GM18507 (cell line): ENCODE data around the gene PLEKHA3.
"Not testable (repeated sequence)": the region's sequence is repeated elsewhere in the genome, so short reads cannot be mapped to it uniquely, and the experiment has no call there.

Experiments
- DNase-seq: peaks from one replicate; pipeline ENCODE4 v3.0.0; 2011; ENCODE audit warnings: low read depth; ENCODE audit not compliant: insufficient read length; ENCODE audit errors: extremely low spot score
- FAIRE-seq: peaks from 2 replicates; lab custom pipeline; 2011; peaks lifted over from hg19 to GRCh38; lab: Jason Lieb, UNC

PLEKHA3 gene

DNA sequence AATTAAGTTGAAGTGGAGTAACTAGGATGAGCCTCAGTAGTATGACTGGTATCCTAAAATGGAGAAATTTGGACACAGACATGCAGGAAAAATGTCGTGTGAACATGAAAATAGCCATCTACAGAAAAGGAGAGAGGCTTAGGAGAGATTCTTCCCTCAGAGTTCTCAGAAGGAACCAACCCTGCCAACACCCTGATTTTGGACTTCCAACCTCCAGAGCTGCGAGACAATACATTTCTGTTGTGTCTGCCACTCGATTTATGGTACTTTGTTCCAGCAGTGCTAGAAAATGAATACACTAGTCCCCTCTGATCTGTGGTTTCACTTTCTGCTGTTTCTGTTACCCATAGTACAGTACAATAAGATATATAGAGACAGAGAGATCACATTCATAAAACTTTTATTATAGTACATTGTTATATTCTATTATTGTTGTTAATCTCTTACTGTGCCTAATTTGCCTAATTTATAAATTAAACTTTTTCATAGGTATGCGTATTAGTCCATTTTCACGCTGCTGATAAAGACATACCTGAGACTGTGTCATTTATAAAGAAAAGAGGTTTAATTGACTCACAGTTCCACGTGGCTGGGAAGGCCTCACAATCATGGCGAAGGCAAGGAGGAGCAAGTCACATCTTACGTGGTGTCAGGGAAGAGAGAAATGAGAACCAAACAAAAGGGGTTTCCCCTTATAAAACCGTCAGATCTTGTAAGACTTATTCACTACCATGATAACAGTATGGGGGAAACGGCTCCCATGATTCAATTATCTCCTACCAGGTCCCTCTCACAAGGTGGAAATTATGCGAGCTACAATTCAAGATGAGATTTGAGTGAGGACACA, 41.3 kb downstream of the PLEKHA3 start:
- FAIRE-seq (no peak), DNase-seq (no peak)

DNA sequence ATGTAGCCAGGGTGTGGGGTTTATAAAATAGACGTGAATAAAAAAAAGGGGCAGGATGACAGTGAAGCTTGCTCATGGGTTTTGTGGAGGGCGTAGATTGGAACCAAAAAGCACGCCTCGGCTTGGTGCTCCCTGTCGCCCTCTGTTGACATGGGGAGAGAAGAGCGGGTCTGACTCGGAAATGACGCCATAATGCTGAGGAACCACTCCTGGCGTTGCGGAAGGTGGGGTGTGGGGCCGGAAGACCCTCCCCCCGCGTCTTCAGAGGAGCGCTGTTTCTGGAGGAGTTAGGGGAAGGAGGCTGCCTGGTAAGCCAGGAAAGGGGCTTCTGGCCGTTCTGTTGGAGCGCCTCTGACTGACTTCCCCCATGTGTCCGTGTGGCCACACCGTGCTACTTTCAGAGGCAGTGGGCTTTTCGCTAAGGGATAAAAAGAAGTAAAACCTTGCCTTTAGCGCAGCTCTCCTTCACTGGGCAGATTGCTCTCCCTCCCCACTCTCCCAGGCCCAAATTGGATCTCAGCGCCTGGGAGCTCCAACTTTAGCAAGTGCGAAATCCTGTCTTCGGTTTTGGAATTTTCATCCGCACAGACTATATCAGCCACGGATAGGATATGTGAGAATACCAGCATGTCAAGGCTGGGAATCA, 42.8 kb downstream of the PLEKHA3 start:
- peak; percentile 88 for FAIRE-seq
- DNase-seq = peak; percentile 54

DNA sequence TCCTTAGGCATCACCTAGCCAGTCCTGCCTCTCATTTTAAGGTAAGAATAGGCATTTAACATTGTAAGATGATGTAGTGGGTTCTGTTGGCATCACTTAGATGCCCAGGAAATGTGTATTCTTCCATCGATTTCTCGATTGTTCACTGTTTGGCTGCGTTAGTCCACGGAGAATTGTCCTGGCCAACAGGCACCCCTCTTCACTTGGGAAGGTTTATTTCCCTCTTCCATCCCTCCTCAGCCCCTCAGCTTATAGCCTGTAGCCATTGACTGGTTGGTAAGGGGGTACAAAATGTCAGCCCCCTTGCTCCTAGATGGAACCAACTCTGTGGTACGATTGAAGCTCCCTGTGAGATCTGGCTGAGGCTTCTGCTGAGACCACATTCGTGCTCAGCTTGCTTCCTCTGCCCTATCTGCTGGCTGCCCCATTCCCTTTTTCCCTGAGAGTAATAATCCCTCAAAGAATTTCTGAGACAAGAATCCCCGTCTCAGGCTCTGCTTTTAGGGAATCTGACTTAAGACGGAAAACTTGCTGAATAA, 43.4 kb downstream of the PLEKHA3 start:
- DNase-seq (no peak), FAIRE-seq (no peak)

DNA sequence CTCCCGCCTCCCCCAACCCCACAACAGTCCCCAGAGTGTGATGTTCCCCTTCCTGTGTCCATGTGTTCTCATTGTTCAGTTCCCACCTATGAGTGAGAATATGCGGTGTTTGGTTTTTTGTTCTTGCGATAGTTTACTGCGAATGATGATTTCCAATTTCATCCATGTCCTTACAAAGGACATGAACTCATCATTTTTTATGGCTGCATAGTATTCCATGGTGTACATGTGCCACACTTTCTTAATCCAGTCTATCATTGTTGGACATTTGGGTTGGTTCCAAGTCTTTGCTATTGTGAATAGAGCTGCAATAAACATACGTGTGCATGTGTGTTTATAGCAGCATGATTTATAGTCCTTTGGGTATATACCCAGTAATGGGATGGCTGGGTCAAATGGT, 44.8 kb downstream of the PLEKHA3 start:
- not testable (repeated sequence) for FAIRE-seq, DNase-seq

DNA sequence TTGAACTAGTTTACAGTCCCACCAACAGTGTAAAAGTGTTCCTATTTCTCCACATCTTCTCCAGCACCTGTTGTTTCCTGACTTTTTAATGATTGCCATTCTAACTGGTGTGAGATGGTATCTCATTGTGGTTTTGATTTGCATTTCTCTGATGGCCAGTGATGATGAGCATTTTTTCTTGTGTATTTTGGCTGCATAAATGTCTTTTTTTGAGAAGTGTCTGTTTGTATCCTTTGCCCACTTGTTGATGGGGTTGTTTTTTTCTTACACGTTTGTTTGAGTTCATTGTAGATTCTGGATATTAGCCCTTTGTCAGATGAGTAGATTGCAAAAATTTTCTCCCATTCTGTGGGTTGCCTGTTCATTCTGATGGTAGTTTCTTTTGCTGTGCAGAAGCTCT, 45.2 kb downstream of the PLEKHA3 start:
- DNase-seq, FAIRE-seq: not testable (repeated sequence)

DNA sequence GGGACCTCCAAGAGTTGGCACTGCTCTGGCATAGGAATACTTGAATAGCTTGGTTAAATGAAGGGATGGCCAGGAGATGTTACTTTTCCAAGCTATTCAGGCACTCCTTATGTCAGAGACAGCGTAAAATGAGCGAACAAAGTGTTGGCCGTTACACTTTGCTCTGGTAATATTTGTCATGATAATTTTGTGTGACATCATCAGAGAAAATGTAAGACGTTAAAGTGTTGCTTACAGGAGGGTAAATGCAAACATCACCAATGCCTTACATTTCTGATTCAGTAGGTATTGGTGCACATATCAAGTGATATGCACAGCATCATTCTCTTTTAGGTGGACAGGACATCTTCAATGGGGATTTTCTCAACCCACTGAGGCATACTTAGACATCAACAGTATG, 46.0 kb downstream of the PLEKHA3 start:
- no peak for DNase-seq
- FAIRE-seq = no peak

DNA sequence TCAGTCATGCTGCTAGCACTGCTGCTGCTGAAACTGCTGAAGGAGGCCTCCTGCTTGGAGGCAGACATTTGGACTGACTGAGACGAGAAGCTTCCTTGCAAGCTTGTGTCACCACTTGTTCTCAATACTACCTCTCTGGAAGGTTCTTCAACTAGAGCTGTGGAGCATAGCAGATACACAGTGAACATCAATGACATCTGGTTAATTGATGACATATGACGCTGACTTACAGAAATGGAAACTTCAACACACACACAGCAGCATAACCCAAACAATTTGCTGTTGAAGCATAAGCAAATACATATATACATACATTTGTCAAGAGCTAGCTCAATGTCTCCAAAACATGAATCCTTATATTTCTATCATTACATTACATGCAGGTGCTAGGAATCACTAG, 47.3 kb downstream of the PLEKHA3 start:
- no peak for DNase-seq
- no peak for FAIRE-seq

DNA sequence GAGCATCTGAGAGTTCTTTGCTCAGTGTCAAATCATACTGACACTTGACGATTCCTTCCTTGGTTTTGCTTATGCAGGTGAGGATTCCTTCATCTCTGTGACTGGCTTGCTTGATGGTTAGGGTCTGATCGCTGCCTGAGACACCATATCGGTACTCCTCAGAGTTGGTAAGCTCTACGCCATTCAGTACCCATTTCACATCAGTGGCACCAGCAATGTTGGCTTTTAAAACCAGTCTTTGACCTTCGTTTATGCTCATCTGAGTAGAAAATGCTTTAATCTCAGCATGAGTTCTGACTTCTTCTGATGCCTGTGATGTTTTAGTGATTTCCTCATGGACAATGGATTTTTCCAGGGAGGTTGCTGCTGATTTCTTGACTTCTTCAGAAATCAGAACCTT, 48.4 kb downstream of the PLEKHA3 start:
- DNase-seq = no peak
- FAIRE-seq = peak; percentile 59

DNA sequence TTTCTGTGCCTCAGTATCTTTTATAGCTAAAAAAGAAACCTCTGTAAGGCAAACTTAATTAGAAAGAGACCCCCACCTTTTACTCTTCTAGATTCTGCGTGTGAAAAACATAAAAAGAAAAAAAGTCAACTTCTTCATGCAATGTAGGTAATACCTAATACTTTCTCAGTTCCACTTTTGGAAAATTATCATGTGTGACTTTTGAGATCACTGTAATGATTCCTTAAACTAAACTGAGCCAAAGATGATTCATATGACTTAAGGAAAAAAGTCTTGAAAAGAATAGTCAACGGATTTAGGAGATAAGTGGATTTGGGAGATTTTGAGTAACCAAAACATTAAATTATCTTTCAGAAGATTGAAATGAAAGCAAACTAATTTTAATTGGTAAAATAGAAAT, 48.9 kb downstream of the PLEKHA3 start:
- DNase-seq (no peak), FAIRE-seq (peak; percentile 24)

GRCh38 chr2:178530131-178530530, 49.9 kb downstream of the PLEKHA3 start:
- FAIRE-seq = no peak
- DNase-seq = no peak

DNA sequence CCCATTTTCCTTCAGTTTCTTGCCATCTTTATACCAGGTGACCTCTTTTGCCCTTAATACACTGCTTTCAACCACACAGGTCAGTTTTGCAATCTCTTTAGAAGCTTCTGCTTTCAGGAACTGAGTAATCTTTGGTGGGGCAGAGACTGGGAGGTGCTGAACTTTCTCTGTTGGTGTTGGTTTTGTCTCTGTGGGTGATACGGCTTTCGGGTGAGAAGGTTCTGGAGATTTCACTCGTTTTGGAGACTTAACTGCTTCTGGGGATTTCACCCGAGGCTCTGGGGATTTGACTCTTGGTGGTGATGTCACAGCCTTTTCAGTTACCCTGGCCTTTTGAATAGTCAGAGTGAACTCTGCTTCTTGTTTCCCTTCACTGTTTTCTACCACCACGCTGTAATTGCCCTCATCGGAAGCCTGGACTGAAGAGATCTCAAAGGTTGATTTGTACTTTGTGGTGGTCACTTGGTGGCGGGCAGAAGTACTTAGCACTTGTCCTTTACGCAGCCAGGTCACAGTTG, 50.4 kb downstream of the PLEKHA3 start:
- peak; percentile 98 for FAIRE-seq
- peak; percentile 44 for DNase-seq

DNA sequence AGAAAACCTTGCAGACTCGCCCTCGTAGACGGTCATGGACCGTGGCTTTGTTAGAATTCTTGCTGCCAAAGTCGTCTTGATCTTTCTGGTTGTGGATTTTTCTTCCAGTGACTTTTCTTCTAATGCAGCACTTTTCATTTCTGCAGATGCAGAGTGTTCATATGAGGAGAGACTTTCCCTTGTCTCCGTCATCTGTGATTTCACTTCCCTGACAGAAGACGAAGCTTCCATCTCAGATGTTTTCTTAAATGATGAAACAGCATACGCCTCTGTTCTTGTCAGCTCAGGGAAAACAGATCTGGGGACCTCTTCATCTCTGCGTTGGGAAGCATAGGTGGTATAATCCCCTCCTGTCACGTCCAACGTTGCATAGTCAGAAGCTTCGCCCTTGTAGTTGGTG, 50.9 kb downstream of the PLEKHA3 start:
- DNase-seq = no peak
- no peak for FAIRE-seq

- no peak for DNase-seq
- no peak for FAIRE-seq
These were observed 55.8 kb downstream of the PLEKHA3 start for GRCh38 chr2:178536037-178536436.

DNA sequence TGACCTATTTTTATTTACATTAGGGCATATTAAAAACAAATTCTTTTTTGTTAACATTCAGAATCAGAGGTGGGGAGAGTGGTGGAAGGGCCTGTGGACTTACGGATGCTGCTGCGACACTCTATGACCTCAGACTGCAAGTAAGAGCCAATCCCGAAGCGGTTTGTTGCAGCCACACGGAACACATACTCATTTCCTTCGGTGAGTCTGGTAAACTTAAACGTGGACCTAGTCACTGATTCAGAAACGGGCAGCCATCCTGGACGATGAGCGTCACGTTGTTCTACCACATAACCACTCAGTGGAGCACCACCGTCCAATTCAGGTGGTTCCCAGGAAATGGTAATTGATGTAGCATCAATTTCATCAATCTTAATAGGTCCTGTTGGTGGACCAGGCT, 61.9 kb downstream of the PLEKHA3 start:
- DNase-seq (no peak), FAIRE-seq (no peak)

DNA sequence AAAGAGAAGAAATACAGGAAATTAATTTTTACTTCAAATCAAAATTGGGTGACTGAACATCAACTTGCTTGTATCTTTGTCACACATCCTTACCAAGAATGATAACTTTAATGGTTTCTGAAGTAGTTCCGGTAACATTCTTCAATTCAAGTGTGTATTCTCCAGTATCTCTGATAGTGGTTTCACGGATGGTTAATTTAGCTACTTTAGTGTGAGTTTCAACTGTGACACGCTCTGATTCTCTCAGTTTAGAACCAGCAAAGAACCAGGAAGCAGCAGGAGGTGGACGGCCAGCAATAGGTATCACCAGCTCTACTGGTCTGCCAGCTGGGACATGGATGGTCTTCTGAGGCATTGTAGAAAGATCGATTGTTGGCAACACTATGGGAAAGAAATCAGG, 62.3 kb downstream of the PLEKHA3 start:
- no peak for FAIRE-seq
- DNase-seq = no peak

GRCh38 chr2:178550352-178550751, 70.1 kb downstream of the PLEKHA3 start:
- DNase-seq (no peak), FAIRE-seq (no peak)

GRCh38 chr2:178553047-178553446, 72.8 kb downstream of the PLEKHA3 start:
- FAIRE-seq (no peak), DNase-seq (no peak)
